ENCODE measurements around the gene LSM10. TPM values are rescaled to one million over a fixed set of nuclear protein-coding genes. Genes with fewer than 3 reads are reported as not detected.
A peak's percentile ranks its signal among the peaks of the same experiment; 100 is the strongest.

LSM10 gene
- total and polyA plus RNA-seq, 9 of the 15 experiments (the other 6 are each of a cell fraction or from before 2014, with no cell fraction given) = 13.2 to 146 (median 68.9) TPM

DNA sequence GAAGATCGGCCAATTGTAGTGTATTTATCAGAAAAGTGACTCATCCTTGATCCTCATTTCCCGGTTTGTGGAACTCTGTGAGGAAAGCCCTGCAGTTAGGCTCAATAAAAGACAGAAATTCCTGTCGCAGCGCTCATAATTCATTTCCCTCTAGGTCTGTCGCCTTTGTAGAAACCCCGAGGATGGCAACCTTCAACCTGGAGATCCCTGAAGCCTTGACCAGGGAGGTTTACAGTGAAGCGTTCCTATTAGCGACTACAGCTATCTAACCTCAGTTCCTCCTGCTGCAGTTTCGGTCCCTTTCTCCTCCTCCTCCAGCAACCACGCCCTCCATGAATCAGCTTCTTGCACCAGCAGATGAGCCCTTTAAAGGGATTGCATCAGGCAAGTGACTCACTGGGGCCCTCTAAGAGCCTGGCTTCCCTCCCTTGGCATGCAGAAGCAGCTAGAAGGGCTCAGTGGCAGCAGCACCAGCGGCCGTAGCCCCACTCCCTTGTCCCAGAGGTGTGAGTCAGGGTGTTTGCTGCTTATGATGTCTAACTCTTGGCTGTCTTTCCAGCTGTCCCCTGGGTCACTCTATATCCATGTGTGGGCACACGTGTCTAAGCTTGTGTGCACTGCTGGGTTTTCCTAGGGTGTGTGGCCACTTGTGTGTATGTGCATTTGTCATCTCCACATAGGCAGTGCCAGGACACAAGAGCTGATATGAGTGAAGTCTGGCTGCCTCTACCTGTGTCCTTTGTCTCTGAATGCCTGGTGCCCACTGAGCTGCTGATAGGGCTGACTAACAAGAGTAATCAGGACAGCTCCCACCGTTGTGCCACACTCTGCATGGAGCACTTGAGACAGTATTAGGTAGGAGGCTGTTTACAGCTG lies 11.2 kb downstream of the LSM10 start (continued):
- TF ChIP-seq SMARCA4 (IDR thresholded peaks at IDR 0.05) = peak; percentile 97
- TF ChIP-seq, protein P1, sequence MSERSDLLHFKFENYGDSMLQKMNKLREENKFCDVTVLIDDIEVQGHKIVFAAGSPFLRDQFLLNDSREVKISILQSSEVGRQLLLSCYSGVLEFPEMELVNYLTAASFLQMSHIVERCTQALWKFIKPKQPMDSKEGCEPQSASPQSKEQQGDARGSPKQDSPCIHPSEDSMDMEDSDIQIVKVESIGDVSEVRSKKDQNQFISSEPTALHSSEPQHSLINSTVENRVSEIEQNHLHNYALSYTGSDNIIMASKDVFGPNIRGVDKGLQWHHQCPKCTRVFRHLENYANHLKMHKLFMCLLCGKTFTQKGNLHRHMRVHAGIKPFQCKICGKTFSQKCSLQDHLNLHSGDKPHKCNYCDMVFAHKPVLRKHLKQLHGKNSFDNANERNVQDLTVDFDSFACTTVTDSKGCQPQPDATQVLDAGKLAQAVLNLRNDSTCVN (CRISPR knock-in tag; IDR thresholded peaks at IDR 0.05) = peak; percentile 81
- TF ChIP-seq PHF21A (IDR thresholded peaks at IDR 0.05; ENCODE audit: borderline replicate concordance, low read depth) = no peak
- TF ChIP-seq MXI1 (IDR thresholded peaks at IDR 0.05; ENCODE audit: low read depth, low read length) = no peak
- TF ChIP-seq NCOA4 (IDR thresholded peaks at IDR 0.05; ENCODE audit: partially characterized antibody) = no peak
- no peak for TF ChIP-seq SMARCB1 (IDR thresholded peaks at IDR 0.05; ENCODE audit: insufficient read length, low read depth)
- no peak for TF ChIP-seq ELF2 (CRISPR knock-in tag; IDR thresholded peaks at IDR 0.05)
- TF ChIP-seq, protein P2, sequence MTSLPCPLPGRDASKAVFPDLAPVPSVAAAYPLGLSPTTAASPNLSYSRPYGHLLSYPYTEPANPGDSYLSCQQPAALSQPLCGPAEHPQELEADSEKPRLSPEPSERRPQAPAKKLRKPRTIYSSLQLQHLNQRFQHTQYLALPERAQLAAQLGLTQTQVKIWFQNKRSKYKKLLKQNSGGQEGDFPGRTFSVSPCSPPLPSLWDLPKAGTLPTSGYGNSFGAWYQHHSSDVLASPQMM (CRISPR knock-in tag; IDR thresholded peaks at IDR 0.05) = no peak
- no peak for TF ChIP-seq SAFB (IDR thresholded peaks at IDR 0.05; ENCODE audit: borderline replicate concordance, low read depth, low read length)
- TF ChIP-seq ARNT (IDR thresholded peaks at IDR 0.05) = peak; percentile 27 to 90; a peak in 3 of 4 replicates
- TF ChIP-seq SMAD3 (CRISPR knock-in tag; conservative IDR thresholded peaks at IDR 0.05) = peak; percentile 89
- TF ChIP-seq RFX7 (CRISPR knock-in tag; IDR thresholded peaks at IDR 0.05) = no peak
- peak; percentile 93 for TF ChIP-seq NR4A1 (CRISPR knock-in tag; IDR thresholded peaks at IDR 0.05)
- peak; percentile 96 for TF ChIP-seq NR4A1 (tag; IDR thresholded peaks at IDR 0.05)
- TF ChIP-seq NR3C1 (CRISPR knock-in tag; IDR thresholded peaks at IDR 0.05) = no peak
- peak; percentile 24; the same call in 1 of the 2 replicates for TF ChIP-seq SNIP1 (IDR thresholded peaks at IDR 0.05; ENCODE audit: low read depth)
- no peak; the same call in none of the 2 replicates for TF ChIP-seq ESRRA (IDR thresholded peaks at IDR 0.05; ENCODE audit: borderline replicate concordance, low read depth)
- no peak for TF ChIP-seq STAT5B (CRISPR knock-in tag; IDR thresholded peaks at IDR 0.05)
- TF ChIP-seq KLF16 (IDR thresholded peaks at IDR 0.05) = peak; percentile 23; the same call in 1 of the 2 replicates
- TF ChIP-seq GTF2F1 (IDR thresholded peaks at IDR 0.05; ENCODE audit: low read depth, low read length) = no peak
- TF ChIP-seq ZNF146 (CRISPR knock-in tag; IDR thresholded peaks at IDR 0.05; ENCODE audit: unreplicated experiment) = no peak
- peak; percentile 70 for TF ChIP-seq SNRNP70 (optimal IDR thresholded peaks at IDR 0.05; ENCODE audit: low read depth, low read length)
- TF ChIP-seq NCOA2 (IDR thresholded peaks at IDR 0.05; ENCODE audit: partially characterized antibody in 2 of 2) = no peak
- peak; percentile 95 for TF ChIP-seq HDAC2 (IDR thresholded peaks at IDR 0.05)

Measured in K562 (cell line).